Cardiac muscle cell (in vitro differentiated cells and primary cell): ENCODE measurements around the gene FPGT. TPM values are rescaled to one million over a fixed set of nuclear protein-coding genes. Genes with fewer than 3 reads are reported as not detected.
"Not testable (repeated sequence)": the region's sequence is repeated elsewhere in the genome, so short reads cannot be mapped to it uniquely, and the experiment has no call there.

Experiments
- DNase-seq, 2 donors: peaks; one replicate each; pipeline versions ENCODE4 v3.0.0 to v3.0.0-alpha.2; 2010 to 2017; ENCODE audit warnings: low read depth in 1 of 2, low spot score in 1 of 2
- H3K27ac ChIP-seq: fragments of 200-600 bp; sonication (generic); 2 replicates; pipeline ENCODE4 v1.5.1; 2016
- H3K27me3 ChIP-seq: fragments of 200-600 bp; sonication (generic); 2 replicates; pipeline ENCODE4 v1.6.0; 2016; ENCODE audit warnings: control low read depth
- H3K36me3 ChIP-seq: fragments of 200-600 bp; sonication (generic); 2 replicates; pipeline ENCODE4 v1.5.1; 2016; ENCODE audit warnings: control low read depth
- H3K4me1 ChIP-seq: fragments of 200-600 bp; sonication (generic); 2 replicates; pipeline ENCODE4 v1.8.1; 2017; ENCODE audit warnings: low read depth, mild to moderate bottlenecking, mixed run types
- H3K4me3 ChIP-seq: fragments of 200-600 bp; sonication (generic); 2 replicates; pipeline ENCODE4 v1.5.1; 2016; ENCODE audit warnings: mild to moderate bottlenecking
- H3K9me3 ChIP-seq: fragments of 200-600 bp; sonication (generic); 2 replicates; pipeline ENCODE4 v1.5.1; 2017; ENCODE audit warnings: low read depth, mild to moderate bottlenecking, control low read depth
- polyA plus RNA-seq: library from polyadenylated mRNA; unstranded; fragments of >200 nt; fragmentation: Nextera tagmentation; extraction: Ambion mirVana; gene quantifications from 2 replicates; pipeline ENCODE4 v1.2.1, GENCODE V29; 2016
- total RNA-seq: library from RNA; depleted of rRNA; stranded (reverse); fragments of >200 nt; gene quantifications from 2 replicates; pipeline ENCODE4 v1.2.3, GENCODE V29; 2016
- TF ChIP-seq, protein P1 (sequence below): IDR thresholded peaks from 2 replicates; pipeline ENCODE4 v1.5.1; 2012; ENCODE audit warnings: low read depth, mild to moderate bottlenecking, low read length

Gene FPGT
- total and polyA plus RNA-seq, 2 experiments from 2014 or later, result 11.0 to 14.4 TPM

DNA sequence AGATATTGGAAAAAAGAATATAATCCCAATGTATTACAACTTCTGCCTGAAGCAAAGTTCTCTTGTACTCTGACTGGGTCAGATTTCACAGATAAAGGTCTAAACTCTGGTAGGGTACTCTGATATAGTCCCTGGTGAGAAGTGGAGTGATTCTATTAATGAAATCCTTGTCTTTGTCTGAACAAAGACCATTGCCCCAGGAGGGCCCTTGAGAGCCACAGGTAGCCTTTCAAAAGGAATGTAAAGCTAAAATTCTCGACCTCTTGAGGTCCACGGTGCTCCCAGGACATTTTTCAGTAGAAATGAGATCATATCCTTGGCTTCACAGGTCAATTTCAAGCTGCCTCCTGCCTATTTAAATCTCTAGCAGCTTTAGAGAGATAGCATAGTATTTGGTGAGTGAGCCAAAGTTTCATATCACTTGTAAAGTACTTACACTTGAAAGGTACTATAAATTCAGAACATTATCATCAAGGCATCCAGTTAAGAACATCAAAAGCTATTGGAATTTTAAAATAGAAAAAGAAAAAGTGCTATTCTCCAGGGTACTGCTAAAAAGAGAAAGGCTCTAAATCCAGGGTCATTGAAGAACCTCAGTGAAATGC, 47.2 kb downstream of the FPGT start:
- Histone ChIP-seq H3K9me3 (no peaks in the 10 kb centered on the region), H3K36me3 (no peaks in the 10 kb centered on the region), H3K27me3 (no peaks in the 10 kb centered on the region), H3K27ac (peak overlapping the region; percentile 86), H3K4me1 (peaks cover 28% of the 10 kb centered on the region), H3K4me3 (no peak overlapping the region)
- TF ChIP-seq, protein P1, sequence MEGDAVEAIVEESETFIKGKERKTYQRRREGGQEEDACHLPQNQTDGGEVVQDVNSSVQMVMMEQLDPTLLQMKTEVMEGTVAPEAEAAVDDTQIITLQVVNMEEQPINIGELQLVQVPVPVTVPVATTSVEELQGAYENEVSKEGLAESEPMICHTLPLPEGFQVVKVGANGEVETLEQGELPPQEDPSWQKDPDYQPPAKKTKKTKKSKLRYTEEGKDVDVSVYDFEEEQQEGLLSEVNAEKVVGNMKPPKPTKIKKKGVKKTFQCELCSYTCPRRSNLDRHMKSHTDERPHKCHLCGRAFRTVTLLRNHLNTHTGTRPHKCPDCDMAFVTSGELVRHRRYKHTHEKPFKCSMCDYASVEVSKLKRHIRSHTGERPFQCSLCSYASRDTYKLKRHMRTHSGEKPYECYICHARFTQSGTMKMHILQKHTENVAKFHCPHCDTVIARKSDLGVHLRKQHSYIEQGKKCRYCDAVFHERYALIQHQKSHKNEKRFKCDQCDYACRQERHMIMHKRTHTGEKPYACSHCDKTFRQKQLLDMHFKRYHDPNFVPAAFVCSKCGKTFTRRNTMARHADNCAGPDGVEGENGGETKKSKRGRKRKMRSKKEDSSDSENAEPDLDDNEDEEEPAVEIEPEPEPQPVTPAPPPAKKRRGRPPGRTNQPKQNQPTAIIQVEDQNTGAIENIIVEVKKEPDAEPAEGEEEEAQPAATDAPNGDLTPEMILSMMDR, result no peak
- DNase-seq, result peak in 1 of 2 donors; percentile 36

DNA sequence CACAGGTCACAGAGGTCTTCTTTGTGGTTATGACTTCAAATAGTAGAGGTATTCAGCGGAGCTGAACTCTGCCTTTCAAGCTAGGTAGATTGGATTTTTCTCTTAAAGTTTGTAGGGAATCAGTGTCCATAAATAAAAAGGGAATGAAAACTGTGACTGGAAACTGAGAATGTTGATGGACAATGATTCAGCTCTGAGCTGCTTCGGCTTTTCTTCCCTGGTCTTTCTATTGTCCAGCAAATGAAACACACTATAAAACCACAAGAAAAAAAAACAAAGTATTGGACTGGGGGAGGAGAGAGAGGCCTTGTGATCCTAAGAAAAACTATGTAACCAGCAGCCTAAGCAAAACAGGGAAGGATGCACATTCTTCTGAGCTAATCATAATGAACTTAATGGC, 48.3 kb downstream of the FPGT start:
- TF ChIP-seq, protein P1, result no peak
- Histone ChIP-seq H3K27ac (peak overlapping the region; percentile 86), H3K4me3 (no peak overlapping the region), H3K9me3 (no peaks in the 10 kb centered on the region), H3K36me3 (no peaks in the 10 kb centered on the region), H3K4me1 (peaks cover 28% of the 10 kb centered on the region), H3K27me3 (no peaks in the 10 kb centered on the region)
- DNase-seq, result no peak

DNA sequence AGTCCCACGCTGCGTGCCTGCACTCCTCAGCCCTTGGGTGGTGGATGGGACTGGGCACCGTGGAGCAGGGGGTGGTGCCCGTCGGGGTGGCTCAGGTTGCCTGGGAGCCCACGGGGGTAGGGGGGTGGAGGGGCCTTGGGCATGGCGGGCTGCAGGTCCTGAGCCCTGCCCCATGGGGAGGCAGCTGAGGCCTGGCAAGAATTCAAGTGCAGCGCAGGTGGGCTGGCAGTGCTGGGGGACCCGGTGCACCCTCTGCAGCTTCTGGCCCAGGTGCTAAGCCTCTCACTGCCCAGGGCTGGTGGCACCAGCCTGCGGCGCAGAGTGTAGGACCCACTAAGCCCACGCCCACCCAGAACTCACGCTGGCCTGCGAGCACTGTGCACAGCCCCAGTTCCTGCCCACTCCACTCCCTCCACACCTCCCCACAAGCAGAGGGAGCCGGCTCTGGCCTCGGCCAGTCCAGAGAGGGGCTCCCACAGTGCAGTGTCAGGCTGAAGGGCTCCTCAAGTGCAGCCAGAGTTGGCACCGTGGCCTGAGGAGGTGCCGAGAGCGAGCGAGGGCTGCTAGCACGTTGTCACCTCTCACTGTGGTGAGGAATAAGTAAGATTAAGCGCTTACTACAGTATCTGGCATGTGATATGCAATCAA, 50.0 kb downstream of the FPGT start:
- Histone ChIP-seq H3K4me3 (no peak overlapping the region), H3K4me1 (peaks cover 28% of the 10 kb centered on the region), H3K27ac (no peak overlapping the region), H3K36me3 (no peaks in the 10 kb centered on the region), H3K9me3 (no peaks in the 10 kb centered on the region), H3K27me3 (no peaks in the 10 kb centered on the region)
- TF ChIP-seq, protein P1, result no peak
- no peak for DNase-seq

DNA sequence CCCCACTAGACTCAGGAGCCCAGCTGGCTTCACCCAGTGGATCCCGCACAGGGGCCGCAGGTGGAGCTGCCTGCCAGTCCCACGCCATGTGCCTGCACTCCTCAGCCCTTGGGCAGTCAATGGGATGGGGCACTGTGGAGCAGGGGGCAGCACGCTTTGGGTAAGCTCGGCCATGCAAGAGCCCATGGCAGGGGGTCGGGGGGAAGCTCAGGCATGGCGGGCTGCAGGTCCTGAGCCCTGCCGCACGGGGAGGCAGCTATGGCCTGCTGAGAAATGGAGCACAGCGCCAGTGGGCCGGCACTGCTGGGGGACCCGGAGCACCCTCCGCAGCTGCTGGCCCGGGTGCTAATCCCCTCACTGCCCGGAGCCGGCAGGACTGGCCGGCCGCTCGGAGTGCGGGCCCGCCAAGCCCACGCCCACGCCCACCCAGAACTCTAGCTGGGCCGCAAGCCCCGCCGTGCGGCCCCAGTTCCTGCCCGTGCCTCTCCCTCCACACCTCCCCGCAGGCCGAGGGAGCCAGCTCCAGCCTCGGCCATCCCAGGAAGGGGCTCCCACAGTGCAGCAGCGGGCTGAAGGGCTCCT, 55.3 kb downstream of the FPGT start:
- not testable (repeated sequence) for DNase-seq, H3K27ac ChIP-seq, H3K4me3 ChIP-seq, H3K36me3 ChIP-seq, H3K9me3 ChIP-seq, H3K27me3 ChIP-seq, H3K4me1 ChIP-seq

Other genes starting within 250 kb of the FPGT start
- gene LRRIQ3, start 66 bp upstream of the FPGT start, total RNA-seq, result 0.69 and 0.81 TPM in 2 replicates
- gene LRRIQ3, start 66 bp upstream of the FPGT start, polyA plus RNA-seq, result 1.0 and 2.1 TPM in 2 replicates
- gene TNNI3K, start 37.1 kb downstream of the FPGT start, total RNA-seq, result 4.4 and 6.6 TPM in 2 replicates
- gene TNNI3K, start 37.1 kb downstream of the FPGT start, polyA plus RNA-seq, result 10.6 and 13.4 TPM in 2 replicates